Uterus (tissue), 2 donors: ENCODE data around the gene PTPRG.

ENCODE experiments used
- POLR2A ChIP-seq, 2 donors: fragments of 450-650 bp; IDR thresholded peaks; one replicate each; pipeline ENCODE4 v1.6.1; 2016; ENCODE audit warnings: antibody characterized with exemption in 2 of 2, mild to moderate bottlenecking in 1 of 2, moderate library complexity in 1 of 2
- TF ChIP-seq, protein P1 (sequence below), 4 experiments: fragments of 200-600 bp in 2 of 4; fragments of 450-650 bp in 2 of 4; sonication (generic) in 2 of 4; IDR thresholded peaks; one replicate each; pipeline ENCODE4 v1.5.1; 2016 to 2019; ENCODE audit warnings: antibody characterized with exemption in 4 of 4, mild to moderate bottlenecking in 2 of 4, moderate library complexity in 1 of 4

DNA sequence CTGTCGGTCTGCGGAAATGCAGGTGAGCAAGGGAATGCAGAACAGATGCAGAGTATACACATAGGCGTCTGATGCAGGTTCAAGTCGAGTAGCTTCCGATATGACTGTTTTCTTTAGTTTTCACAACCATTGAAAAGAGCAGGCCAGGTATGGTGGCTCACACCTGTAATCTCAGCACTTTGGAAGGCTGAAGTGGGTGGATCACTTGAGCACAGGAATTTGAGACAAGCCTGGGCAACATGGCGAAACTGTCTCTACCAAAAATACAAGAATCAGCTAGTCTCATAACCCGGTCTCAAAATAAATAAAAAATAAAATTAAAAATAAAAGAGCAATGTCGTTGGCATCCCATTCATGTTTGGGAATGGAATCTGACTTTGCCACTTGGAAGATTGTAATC, 101.5 kb downstream of the PTPRG start:
- TF ChIP-seq, protein P1, sequence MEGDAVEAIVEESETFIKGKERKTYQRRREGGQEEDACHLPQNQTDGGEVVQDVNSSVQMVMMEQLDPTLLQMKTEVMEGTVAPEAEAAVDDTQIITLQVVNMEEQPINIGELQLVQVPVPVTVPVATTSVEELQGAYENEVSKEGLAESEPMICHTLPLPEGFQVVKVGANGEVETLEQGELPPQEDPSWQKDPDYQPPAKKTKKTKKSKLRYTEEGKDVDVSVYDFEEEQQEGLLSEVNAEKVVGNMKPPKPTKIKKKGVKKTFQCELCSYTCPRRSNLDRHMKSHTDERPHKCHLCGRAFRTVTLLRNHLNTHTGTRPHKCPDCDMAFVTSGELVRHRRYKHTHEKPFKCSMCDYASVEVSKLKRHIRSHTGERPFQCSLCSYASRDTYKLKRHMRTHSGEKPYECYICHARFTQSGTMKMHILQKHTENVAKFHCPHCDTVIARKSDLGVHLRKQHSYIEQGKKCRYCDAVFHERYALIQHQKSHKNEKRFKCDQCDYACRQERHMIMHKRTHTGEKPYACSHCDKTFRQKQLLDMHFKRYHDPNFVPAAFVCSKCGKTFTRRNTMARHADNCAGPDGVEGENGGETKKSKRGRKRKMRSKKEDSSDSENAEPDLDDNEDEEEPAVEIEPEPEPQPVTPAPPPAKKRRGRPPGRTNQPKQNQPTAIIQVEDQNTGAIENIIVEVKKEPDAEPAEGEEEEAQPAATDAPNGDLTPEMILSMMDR (IDR thresholded peaks at IDR 0.05) = no peak
- no peak for TF ChIP-seq POLR2A (IDR thresholded peaks at IDR 0.05)
